DOHH2 (cell line): ENCODE results near the gene FAM53B.

Source experiments
- H3F3A ChIP-seq: fragments of 200-600 bp; sonication (generic), shearing (Covaris generic); 2 replicates; pipeline ENCODE4 v1.6.0; 2016; ENCODE audit warnings: antibody characterized with exemption, mild to moderate bottlenecking; ENCODE audit not compliant: control insufficient read depth, insufficient read depth
- H3K27ac ChIP-seq: fragments of 200-600 bp; sonication (generic); 2 replicates; pipeline ENCODE4 v1.5.1; 2014; ENCODE audit warnings: low read depth, mild to moderate bottlenecking, low read length, moderate library complexity
- H3K27me3 ChIP-seq: fragments of 200-600 bp; sonication (generic); 2 replicates; pipeline ENCODE4 v1.6.1; 2014; ENCODE audit warnings: mild to moderate bottlenecking, low read length, mixed read lengths; ENCODE audit not compliant: control insufficient read depth
- H3K36me3 ChIP-seq: fragments of 200-600 bp; sonication (generic); 2 replicates; pipeline ENCODE4 v1.6.1; 2014; ENCODE audit warnings: mild to moderate bottlenecking, low read length, moderate library complexity, mixed read lengths; ENCODE audit not compliant: control insufficient read depth
- H3K4me1 ChIP-seq: fragments of 200-600 bp; sonication (generic); 2 replicates; pipeline ENCODE4 v1.6.1; 2014; ENCODE audit warnings: mild to moderate bottlenecking, low read length, mixed read lengths; ENCODE audit not compliant: control insufficient read depth
- H3K4me2 ChIP-seq: fragments of 200-600 bp; sonication (generic); 2 replicates; pipeline ENCODE4 v1.6.0; 2014; ENCODE audit warnings: mild to moderate bottlenecking, low read length, moderate library complexity
- H3K4me3 ChIP-seq: fragments of 200-600 bp; sonication (generic); 2 replicates; pipeline ENCODE4 v1.5.1; 2014; ENCODE audit warnings: mild to moderate bottlenecking, low read length, mixed read lengths
- H3K79me2 ChIP-seq: fragments of 200-600 bp; sonication (generic); 2 replicates; pipeline ENCODE4 v1.6.1; 2014; ENCODE audit warnings: mild to moderate bottlenecking, low read length, mixed read lengths; ENCODE audit not compliant: control insufficient read depth
- H3K9me2 ChIP-seq: fragments of 200-600 bp; sonication (generic); replicated peaks from 2 replicates; pipeline ENCODE4 v1.6.1; 2014; ENCODE audit warnings: mild to moderate bottlenecking, low read length, mixed read lengths; ENCODE audit not compliant: control insufficient read depth
- H3K9me3 ChIP-seq: fragments of 200-600 bp; sonication (generic); 2 replicates; pipeline ENCODE4 v1.6.1; 2014; ENCODE audit warnings: antibody characterized with exemption, low read length, mixed read lengths; ENCODE audit not compliant: control insufficient read depth, insufficient read depth
- H4K20me1 ChIP-seq: fragments of 200-600 bp; sonication (generic); 2 replicates; pipeline ENCODE4 v1.6.0; 2014; ENCODE audit warnings: low read depth, mild to moderate bottlenecking, antibody characterized with exemption, low read length, moderate library complexity; ENCODE audit not compliant: control insufficient read depth, insufficient read depth
- CTCF ChIP-seq: fragments of 200-600 bp; sonication (generic); IDR thresholded peaks from one replicate; pipeline ENCODE4 v1.5.1; 2014; ENCODE audit warnings: antibody characterized with exemption, mild to moderate bottlenecking, low read depth, low read length; ENCODE audit not compliant: poor library complexity, severe bottlenecking
- EZH2phosphoT487 ChIP-seq: fragments of 200-600 bp; sonication (generic); IDR thresholded peaks from 2 replicates; pipeline ENCODE4 v1.6.1; 2017; ENCODE audit warnings: borderline replicate concordance, mild to moderate bottlenecking, antibody characterized with exemption, low read length, moderate library complexity, mixed read lengths

The FAM53B gene

DNA sequence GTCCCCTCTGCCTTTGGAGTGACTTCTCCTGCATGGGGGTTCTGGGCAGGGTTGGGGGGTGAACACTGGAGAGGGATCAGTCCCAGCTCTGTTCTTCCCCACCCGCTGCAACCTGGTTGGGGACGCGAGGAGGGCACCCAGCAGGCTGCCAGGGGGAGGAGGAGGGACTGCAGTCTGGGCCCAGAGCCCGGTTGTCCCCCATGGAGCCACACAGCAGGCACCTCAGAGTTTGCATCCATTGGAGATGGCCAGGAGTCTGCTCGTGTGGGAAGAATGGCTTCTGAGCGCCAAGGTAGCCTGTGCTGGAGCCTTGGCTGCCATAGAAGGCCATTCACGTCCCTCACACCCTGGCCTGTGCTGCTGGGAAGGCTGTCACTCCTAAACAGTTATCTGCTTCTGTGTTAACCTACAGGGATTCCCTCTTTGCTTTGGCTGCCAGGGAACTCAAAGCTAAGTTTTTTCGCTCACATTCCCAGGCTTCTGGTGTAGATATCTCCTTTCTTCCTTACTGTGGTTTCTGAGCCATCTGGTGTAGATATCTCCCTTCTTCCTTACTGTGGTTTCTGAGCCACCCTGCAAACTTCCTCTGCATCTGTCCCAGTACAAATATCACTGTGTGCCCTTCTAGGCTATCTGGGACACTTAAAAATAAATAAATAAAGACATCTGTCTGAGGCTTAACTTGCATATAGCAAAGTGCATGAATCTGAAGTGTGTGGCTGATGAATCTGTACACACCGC lies 148.9 kb downstream of the FAM53B start:
- H3K79me2 ChIP-seq: no peaks in the 10 kb centered on the region
- no peak overlapping the region for H3K27ac ChIP-seq
- no peaks in the 10 kb centered on the region for H3F3A ChIP-seq
- no peaks in the 10 kb centered on the region for H3K9me2 ChIP-seq
- H3K4me3 ChIP-seq: no peak overlapping the region
- H4K20me1 ChIP-seq: no peaks in the 10 kb centered on the region
- TF ChIP-seq EZH2phosphoT487 (no peak), CTCF (no peak)
- H3K36me3 ChIP-seq: no peaks in the 10 kb centered on the region
- H3K4me1 ChIP-seq: peaks cover 11% of the 10 kb centered on the region
- H3K4me2 ChIP-seq: no peak overlapping the region
- H3K27me3 ChIP-seq: no peaks in the 10 kb centered on the region
- no peaks in the 10 kb centered on the region for H3K9me3 ChIP-seq

GRCh38 chr10:124594240-124594639 lies 149.9 kb downstream of the FAM53B start:
- Histone ChIP-seq H3K79me2 (no peaks in the 10 kb centered on the region), H3K9me3 (no peaks in the 10 kb centered on the region), H3K27me3 (no peaks in the 10 kb centered on the region), H4K20me1 (no peaks in the 10 kb centered on the region), H3K36me3 (no peaks in the 10 kb centered on the region), H3K4me2 (no peak overlapping the region), H3K9me2 (no peaks in the 10 kb centered on the region), H3K27ac (no peak overlapping the region), H3K4me3 (no peak overlapping the region), H3K4me1 (peaks cover 9% of the 10 kb centered on the region), H3F3A (no peaks in the 10 kb centered on the region)
- TF ChIP-seq CTCF (no peak), EZH2phosphoT487 (no peak)

DNA sequence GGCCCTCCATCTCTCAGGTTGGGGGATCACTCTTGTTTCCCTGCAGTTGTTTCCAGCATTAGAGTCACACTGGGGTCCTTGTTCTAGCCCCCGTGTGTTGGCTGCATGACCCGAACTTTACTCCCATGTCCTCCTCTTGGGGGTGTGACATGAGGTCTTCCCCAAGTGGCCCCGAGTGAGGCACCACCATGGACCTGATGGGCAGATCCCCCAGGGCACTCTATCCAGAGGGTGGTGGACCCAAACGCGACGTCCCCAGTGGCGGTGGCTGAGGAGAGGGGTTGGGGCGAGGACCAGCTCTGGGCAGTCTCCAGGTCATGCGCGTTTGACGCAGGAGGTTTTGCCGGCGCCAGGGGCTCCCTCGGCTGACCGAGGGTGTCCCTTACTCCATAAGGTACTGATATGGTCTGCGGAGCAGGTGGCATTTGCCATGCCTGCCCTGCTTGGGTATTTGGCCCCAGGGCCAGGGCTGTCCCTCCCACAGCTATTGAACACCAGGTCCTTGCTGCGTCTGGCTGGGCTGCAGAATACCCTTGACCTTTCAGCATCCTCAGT lies 150.7 kb downstream of the FAM53B start:
- Histone ChIP-seq H3F3A (no peaks in the 10 kb centered on the region), H3K4me2 (no peak overlapping the region), H3K27me3 (no peaks in the 10 kb centered on the region), H3K9me2 (no peaks in the 10 kb centered on the region), H3K79me2 (no peaks in the 10 kb centered on the region), H3K9me3 (no peaks in the 10 kb centered on the region), H3K4me3 (no peak overlapping the region), H4K20me1 (no peaks in the 10 kb centered on the region), H3K27ac (no peak overlapping the region), H3K36me3 (no peaks in the 10 kb centered on the region), H3K4me1 (peaks cover 9% of the 10 kb centered on the region)
- no peak for TF ChIP-seq CTCF
- no peak for TF ChIP-seq EZH2phosphoT487
